Fibroblast of villous mesenchyme (primary cell): Measurements from ENCODE around the gene CFAP206. TPM values are rescaled to one million over a fixed set of nuclear protein-coding genes. Genes with fewer than 3 reads are reported as not detected.

Experiments used
- DNase-seq: peaks from one replicate; pipeline ENCODE4 v3.0.0-alpha.2; 2010; ENCODE audit warnings: low read depth
- H3K4me3 ChIP-seq: 2 replicates; pipeline ENCODE4 v1.5.1; 2011; ENCODE audit warnings: low read depth, mild to moderate bottlenecking, low read length
- total RNA-seq: library from RNA; depleted of rRNA; stranded (reverse); fragments of >200 nt; gene quantifications from 2 replicates; pipeline ENCODE4 v1.2.3, GENCODE V29; 2012
- TF ChIP-seq, protein P1 (sequence below): IDR thresholded peaks from 2 replicates; pipeline ENCODE4 v1.5.1; 2012; ENCODE audit warnings: low read depth, mild to moderate bottlenecking, low read length; ENCODE audit not compliant: insufficient read depth

The CFAP206 gene
- total RNA-seq, 1 donor: 0.86 TPM

DNA sequence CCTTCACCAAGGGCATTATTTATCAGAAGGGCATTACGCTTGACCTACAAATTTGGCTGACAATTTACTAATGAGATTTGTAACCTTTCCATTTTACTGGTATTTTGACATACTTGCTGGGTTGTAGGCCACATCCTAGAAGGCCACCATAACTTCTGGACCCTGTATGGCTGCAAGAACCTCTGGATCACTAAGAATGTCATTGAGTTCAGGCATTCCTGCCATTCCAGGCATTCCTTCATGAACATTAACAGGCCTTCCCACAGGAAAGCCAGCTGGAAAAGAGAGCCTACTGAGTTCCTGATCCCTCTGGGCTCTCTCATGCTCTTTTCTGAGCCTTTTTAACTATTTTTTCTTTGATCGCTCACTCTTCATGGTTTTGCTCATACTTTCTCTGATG, 36.6 kb downstream of the CFAP206 start:
- TF ChIP-seq, protein P1, sequence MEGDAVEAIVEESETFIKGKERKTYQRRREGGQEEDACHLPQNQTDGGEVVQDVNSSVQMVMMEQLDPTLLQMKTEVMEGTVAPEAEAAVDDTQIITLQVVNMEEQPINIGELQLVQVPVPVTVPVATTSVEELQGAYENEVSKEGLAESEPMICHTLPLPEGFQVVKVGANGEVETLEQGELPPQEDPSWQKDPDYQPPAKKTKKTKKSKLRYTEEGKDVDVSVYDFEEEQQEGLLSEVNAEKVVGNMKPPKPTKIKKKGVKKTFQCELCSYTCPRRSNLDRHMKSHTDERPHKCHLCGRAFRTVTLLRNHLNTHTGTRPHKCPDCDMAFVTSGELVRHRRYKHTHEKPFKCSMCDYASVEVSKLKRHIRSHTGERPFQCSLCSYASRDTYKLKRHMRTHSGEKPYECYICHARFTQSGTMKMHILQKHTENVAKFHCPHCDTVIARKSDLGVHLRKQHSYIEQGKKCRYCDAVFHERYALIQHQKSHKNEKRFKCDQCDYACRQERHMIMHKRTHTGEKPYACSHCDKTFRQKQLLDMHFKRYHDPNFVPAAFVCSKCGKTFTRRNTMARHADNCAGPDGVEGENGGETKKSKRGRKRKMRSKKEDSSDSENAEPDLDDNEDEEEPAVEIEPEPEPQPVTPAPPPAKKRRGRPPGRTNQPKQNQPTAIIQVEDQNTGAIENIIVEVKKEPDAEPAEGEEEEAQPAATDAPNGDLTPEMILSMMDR: no peak
- H3K4me3 ChIP-seq: no peak overlapping the region
- no peak for DNase-seq

DNA sequence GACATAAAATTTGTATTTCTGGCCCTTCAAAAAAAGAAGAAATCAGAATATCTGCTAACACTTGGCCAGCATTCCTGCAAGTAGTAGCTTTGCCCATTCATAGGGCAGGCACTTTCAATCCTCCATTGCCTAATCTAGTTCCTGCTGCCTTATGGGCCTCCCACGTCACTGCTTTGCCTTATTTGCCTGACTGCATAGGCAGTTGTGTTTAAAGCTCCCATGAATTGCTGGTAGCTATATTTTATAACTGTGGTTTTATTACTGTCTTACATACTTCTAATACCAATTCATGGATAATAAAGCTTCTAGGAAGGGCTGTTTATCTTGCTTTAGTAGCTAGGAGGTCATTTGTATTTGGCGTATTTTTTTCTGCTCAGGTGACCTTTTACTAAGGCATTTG, 57.3 kb downstream of the CFAP206 start:
- H3K4me3 ChIP-seq: no peak overlapping the region
- TF ChIP-seq, protein P1: no peak
- DNase-seq: no peak

DNA sequence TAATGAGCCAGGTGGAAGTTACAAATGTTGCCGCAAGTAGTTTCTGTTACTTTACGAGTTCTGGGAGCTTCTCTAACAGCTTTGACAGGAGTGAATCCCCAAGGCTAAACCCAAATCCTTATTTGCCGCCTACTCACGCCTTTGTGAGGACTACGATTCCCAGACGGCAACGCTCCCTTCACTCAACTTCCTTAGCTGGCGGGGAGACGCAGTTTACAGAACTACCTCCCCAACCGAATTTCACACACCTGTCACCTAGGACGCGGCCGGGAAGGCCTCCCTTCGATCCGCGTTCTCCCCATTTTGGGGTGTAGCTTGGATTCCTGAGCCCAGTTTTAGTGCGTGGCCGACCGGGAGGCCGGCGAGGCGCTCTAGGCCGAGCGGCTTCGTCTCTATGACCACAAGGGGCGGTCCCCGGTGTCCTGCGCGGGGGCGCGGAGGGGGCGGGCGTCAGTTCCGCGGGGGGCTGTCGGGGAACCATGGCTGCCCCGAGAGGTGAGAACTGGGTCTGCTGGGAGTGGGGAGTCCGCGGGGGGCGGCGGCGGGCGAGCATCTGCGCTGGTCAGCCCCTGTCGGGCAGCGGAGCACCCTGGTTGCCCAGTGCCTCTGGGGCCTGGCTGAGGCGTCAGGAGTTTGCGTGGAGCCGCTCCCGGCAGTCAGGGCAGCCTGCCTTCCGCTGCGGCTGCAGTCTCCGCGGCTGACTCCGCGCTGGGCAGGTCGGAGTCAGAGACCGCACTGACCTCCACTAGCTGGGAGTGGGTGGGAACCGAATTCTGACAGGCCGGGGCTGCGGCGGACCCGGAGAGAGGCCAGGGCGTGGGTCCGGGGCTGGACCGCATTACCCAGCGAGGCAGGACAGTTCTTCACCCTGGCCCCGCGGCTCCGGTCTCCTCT, 65.0 kb downstream of the CFAP206 start, which contains the start of gene SLC35A1:
TSS of gene SLC35A1 (plus strand) at position 450 of the 894 bp plus-strand sequence. CDS start at position 480, 30 bp downstream.
- peak within 1 kb of the TSS; percentile 98 for H3K4me3 ChIP-seq
- peak; percentile 74 for DNase-seq
- TF ChIP-seq, protein P1: peak; percentile 32

DNA sequence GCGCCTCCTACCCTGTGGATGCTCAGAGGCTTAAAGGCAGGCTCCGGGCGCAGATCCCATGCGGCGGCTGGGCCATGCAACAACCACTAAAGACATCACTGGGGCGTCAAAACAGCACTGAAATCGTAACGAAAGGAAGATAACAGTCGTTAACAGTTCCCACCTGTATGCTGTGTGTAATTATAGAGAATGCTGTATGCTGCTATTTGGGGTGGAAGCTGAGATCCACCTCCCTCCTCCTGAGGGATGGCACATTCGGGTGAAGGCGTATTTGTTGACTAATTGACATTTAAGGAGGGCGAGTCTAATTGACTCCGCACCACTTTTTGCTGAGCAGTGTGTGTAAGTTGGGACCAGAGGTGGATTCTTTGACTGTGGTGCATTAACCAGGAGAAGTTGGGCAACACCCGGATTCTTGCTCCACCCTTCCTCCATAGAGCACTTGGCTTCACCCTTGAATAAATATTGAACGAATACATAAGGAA, 65.7 kb downstream of the CFAP206 start:
- peak; percentile 48 for DNase-seq
- H3K4me3 ChIP-seq: peak overlapping the region; percentile 98
- TF ChIP-seq, protein P1: no peak

DNA sequence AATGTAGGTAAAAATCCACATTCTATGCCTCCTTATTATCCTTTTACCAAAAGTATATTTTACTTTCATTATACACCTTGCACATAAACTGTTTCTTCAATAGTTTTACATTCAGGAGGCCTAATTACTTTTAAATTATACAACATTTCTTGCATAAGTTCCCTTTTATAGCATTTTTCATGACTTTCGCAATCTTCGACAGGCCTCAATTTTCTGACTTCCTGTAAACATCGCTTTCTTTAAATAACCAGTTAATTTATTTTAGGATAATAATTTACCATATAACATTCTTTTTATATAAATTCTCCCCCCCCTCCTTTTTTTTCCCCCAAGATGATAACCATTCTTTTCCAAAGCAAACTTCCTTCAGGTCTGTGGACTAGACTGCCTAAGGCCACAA, 74.2 kb downstream of the CFAP206 start:
- H3K4me3 ChIP-seq: no peak overlapping the region
- TF ChIP-seq, protein P1: no peak
- peak; percentile 26 for DNase-seq

DNA sequence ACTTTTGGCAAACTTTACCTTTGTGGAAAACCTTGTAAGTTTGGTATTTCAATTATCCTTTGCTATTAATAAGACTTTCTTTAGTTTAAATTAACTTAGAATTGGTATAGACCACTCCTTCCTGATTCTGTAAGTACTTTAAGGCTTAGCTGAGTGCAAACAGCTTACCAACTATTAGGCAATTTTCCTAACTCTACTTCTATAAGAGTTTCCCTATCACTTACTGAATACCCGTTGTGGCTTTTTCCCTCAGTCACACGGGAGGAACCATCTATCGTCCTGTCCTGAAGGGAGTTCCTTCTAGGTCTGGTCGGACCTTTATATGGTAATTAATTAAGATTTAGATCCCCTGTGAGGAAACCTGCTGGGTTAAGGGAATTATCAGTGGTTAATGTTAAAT, 74.6 kb downstream of the CFAP206 start:
- TF ChIP-seq, protein P1: no peak
- H3K4me3 ChIP-seq: no peak overlapping the region
- peak; percentile 22 for DNase-seq
